B cell (primary cell): ENCODE results near the gene ARHGAP6. TPM values are rescaled to one million over a fixed set of nuclear protein-coding genes. Genes with fewer than 3 reads are reported as not detected.

Source experiments
- ATAC-seq: fragments of 200-7000 bp; cut with Tn5 transposase; one replicate; pipeline ENCODE4 v1.10.0; 2021; ENCODE audit warnings: low read depth, mild to moderate bottlenecking, moderate number of reproducible peaks, moderate library complexity
- CTCF ChIA-PET: fragments of 350-600 bp; sonication (Branson Sonifier 250); formaldehyde crosslinking; loops from one replicate; lab custom pipeline; 2021; ENCODE audit warnings: antibody characterized with exemption, inconsistent platforms; lab: Charles Lee
- POLR2A ChIA-PET: fragments of 350-600 bp; sonication (Branson Sonifier 250); formaldehyde crosslinking; loops from one replicate; lab custom pipeline; 2021; ENCODE audit warnings: antibody characterized with exemption; lab: Charles Lee
- DNase-seq: peaks from one replicate; pipeline ENCODE4 v3.0.0; 2013
- H2AFZ ChIP-seq: 2 replicates; pipeline ENCODE4 v1.6.1; 2012; ENCODE audit warnings: mild to moderate bottlenecking, low read depth, low read length; ENCODE audit not compliant: insufficient read depth, poor library complexity, severe bottlenecking
- H3K27ac ChIP-seq, 2 donors: 1 replicate in 1 of 2; 2 replicates in 1 of 2; pipeline ENCODE4 v1.5.1; 2012 to 2013; ENCODE audit warnings: low read length in 2 of 2, mild to moderate bottlenecking in 2 of 2, moderate library complexity in 1 of 2
- H3K27me3 ChIP-seq, 4 experiments: fragments of 200-600 bp in 1 of 4; sonication (generic) in 1 of 4; replicated peaks in 1 of 4; 1 replicate in 2 of 4; 2 replicates in 2 of 4; pipeline versions ENCODE4 v1.6.1 to v1.7.0; 2013 to 2016; ENCODE audit warnings: low read length in 3 of 4, mild to moderate bottlenecking in 2 of 4, mixed read lengths in 1 of 4, moderate library complexity in 1 of 4; ENCODE audit not compliant: insufficient read depth in 4 of 4, control insufficient read depth in 3 of 4; ENCODE audit errors: control extremely low read depth in 1 of 4
- H3K36me3 ChIP-seq, 2 experiments: replicated peaks in 1 of 2; 1 replicate in 1 of 2; 2 replicates in 1 of 2; pipeline versions ENCODE4 v1.6.1 to v1.7.1; 2013; ENCODE audit warnings: low read length in 1 of 2; ENCODE audit not compliant: insufficient read depth in 2 of 2, control insufficient read depth in 1 of 2; ENCODE audit errors: control extremely low read depth in 1 of 2, extremely low read depth in 1 of 2
- H3K4me1 ChIP-seq, 2 donors: fragments of 200-600 bp in 1 of 2; sonication (generic) in 1 of 2; 1 replicate in 1 of 2; 2 replicates in 1 of 2; pipeline versions ENCODE4 v1.5.1 to v1.6.1; 2013 to 2017; ENCODE audit warnings: low read length in 2 of 2; ENCODE audit not compliant: control insufficient read depth in 2 of 2, insufficient read depth in 2 of 2
- H3K4me2 ChIP-seq: replicated peaks from 2 replicates; pipeline ENCODE3; 2012; ENCODE audit warnings: mild to moderate bottlenecking, low read depth, low read length; ENCODE audit not compliant: poor library complexity, severe bottlenecking
- H3K4me3 ChIP-seq, 5 experiments: fragments of 200-600 bp in 1 of 5; sonication (generic) in 1 of 5; 1 replicate in 3 of 5; 2 replicates in 2 of 5; pipeline versions ENCODE4 v1.5.1 to v1.7.0; 2011 to 2016; ENCODE audit warnings: low read length in 4 of 5, mild to moderate bottlenecking in 4 of 5, low read depth in 2 of 5, control low read depth in 1 of 5, moderate library complexity in 1 of 5; ENCODE audit not compliant: insufficient read depth in 1 of 5; ENCODE audit errors: control extremely low read depth in 1 of 5, extremely low read depth in 1 of 5
- H3K79me2 ChIP-seq: fragments of 200-600 bp; sonication (generic); one replicate; pipeline ENCODE4 v1.6.0; 2016; ENCODE audit warnings: low read length; ENCODE audit not compliant: control insufficient read depth, insufficient read depth
- H3K9ac ChIP-seq: fragments of 200-600 bp; sonication (generic); 2 replicates; pipeline ENCODE4 v1.6.1; 2017; ENCODE audit warnings: mild to moderate bottlenecking, low read length, moderate library complexity
- H3K9me3 ChIP-seq, 3 donors: one replicate each; pipeline versions ENCODE4 v1.6.1 to v1.7.1; 2013; ENCODE audit warnings: low read length in 2 of 3; ENCODE audit not compliant: control insufficient read depth in 2 of 3, insufficient read depth in 1 of 3; ENCODE audit errors: control extremely low read depth in 1 of 3
- H4K20me1 ChIP-seq: 2 replicates; pipeline ENCODE4 v1.6.0; 2012; ENCODE audit warnings: mild to moderate bottlenecking, low read length; ENCODE audit not compliant: insufficient read depth, control insufficient read depth, poor library complexity, severe bottlenecking
- H3K27ac Mint-ChIP-seq: one replicate; pipeline ENCODE4 v1.8.0; 2021; ENCODE audit warnings: mixed read lengths
- H3K27me3 Mint-ChIP-seq: one replicate; pipeline ENCODE4 v1.8.0; 2021; ENCODE audit warnings: mixed read lengths
- H3K4me1 Mint-ChIP-seq: one replicate; pipeline ENCODE4 v1.8.0; 2021; ENCODE audit warnings: mixed read lengths
- H3K4me3 Mint-ChIP-seq: one replicate; pipeline ENCODE4 v1.8.0; 2021; ENCODE audit warnings: mixed read lengths
- H3K9me3 Mint-ChIP-seq: one replicate; pipeline ENCODE4 v1.8.0; 2022; ENCODE audit warnings: mixed read lengths; ENCODE audit not compliant: insufficient read depth
- EZH2 ChIP-seq: IDR thresholded peaks from 2 replicates; pipeline ENCODE4 v1.6.1; 2012; ENCODE audit warnings: borderline replicate concordance, low read depth, mild to moderate bottlenecking, moderate library complexity, low read length; ENCODE audit not compliant: insufficient read depth, poor library complexity, severe bottlenecking
- WGBS: methylation state at CpG from one replicate; pipeline ENCODE4 v1.1.5; 2013; ENCODE audit warnings: missing lambda C conversion rate; ENCODE audit not compliant: insufficient coverage; 5-methylcytosine and 5-hydroxymethylcytosine counted together
- intact Hi-C: fragments of 100-400 bp; cut with micrococcal nuclease; formaldehyde crosslinking; loops from one replicate; pipeline ENCODE4 v1.10.0; 2022
- polyA plus RNA-seq: library from polyadenylated mRNA; depleted of rRNA; stranded (reverse); fragments of >200 nt; gene quantifications from 2 replicates; pipeline ENCODE4 v1.2.3, GENCODE V29; 2012
- total RNA-seq, 2 donors: library from RNA; stranded (reverse); fragments of 120-200 nt in 1 of 2; gene quantifications; 1 replicate in 1 of 2; 2 replicates in 1 of 2; pipeline versions ENCODE4 v1.2.3 to v1.2.4, GENCODE V29; 2013 to 2022
- TF ChIP-seq, protein P1 (sequence below): fragments of 200-600 bp; IDR thresholded peaks from one replicate; pipeline ENCODE4 v1.8.0; 2022; ENCODE audit warnings: antibody characterized with exemption, mild to moderate bottlenecking

ARHGAP6 gene
- total and polyA plus RNA-seq, 2 donors (not counting 1 experiment from before 2014, with no cell fraction given): 1.6 to 2.6 TPM

DNA sequence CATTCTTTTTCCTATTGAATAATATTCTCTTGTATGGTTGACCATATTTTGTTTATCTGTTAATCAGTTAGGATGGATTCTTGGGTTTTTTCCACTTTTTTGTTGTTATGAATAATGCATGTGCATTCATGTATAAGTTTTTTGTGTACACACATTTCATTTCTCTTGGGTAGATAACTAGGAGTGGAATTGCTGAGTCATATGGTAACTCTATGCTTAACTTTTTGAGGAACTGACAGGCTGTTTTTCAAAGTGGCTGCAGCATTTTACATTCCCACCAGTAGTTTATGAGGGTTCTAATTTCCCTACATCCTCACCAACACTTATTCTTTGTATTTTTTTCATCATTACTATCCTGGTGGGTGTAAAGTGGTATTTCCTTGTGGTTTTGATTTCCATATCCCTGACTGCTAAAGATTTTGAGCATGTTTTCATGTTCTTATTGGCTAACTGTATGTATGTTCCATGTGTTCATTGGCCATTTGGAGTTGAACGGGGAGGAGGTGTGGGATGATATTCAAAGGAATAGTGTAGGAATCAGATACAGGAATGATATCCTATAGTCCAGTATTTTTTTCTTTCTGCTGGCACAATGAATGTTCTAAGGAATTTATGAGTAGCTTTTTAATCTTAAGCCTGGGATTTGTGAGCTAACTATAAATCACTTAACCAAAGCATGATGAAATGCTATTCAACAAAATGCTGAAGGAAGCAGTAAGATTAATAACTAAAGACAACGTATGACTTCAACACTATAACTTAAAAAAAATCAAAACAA lies 258.2 kb downstream of the ARHGAP6 start:
- Histone ChIP-seq H3K9me3 (no peaks in the 10 kb centered on the region), H2AFZ (no peak overlapping the region), H3K36me3 (no peaks in the 10 kb centered on the region), H3K79me2 (no peaks in the 10 kb centered on the region), H3K9ac (no peak overlapping the region), H3K4me1 (no peaks in the 10 kb centered on the region), H3K27ac (no peak overlapping the region), H3K4me2 (no peak overlapping the region), H3K27me3 (no peaks in the 10 kb centered on the region), H3K4me3 (no peak overlapping the region), H4K20me1 (no peaks in the 10 kb centered on the region)
- no peak overlapping the region for H3K27ac Mint-ChIP-seq
- ChIA-PET CTCF (no interaction called here), POLR2A (no interaction called here)
- H3K4me3 Mint-ChIP-seq: no peak overlapping the region
- H3K27me3 Mint-ChIP-seq: no peaks in the 10 kb centered on the region
- intact Hi-C loops: no loop called here
- no peak for DNase-seq
- H3K9me3 Mint-ChIP-seq: no peaks in the 10 kb centered on the region
- TF ChIP-seq, protein P1, sequence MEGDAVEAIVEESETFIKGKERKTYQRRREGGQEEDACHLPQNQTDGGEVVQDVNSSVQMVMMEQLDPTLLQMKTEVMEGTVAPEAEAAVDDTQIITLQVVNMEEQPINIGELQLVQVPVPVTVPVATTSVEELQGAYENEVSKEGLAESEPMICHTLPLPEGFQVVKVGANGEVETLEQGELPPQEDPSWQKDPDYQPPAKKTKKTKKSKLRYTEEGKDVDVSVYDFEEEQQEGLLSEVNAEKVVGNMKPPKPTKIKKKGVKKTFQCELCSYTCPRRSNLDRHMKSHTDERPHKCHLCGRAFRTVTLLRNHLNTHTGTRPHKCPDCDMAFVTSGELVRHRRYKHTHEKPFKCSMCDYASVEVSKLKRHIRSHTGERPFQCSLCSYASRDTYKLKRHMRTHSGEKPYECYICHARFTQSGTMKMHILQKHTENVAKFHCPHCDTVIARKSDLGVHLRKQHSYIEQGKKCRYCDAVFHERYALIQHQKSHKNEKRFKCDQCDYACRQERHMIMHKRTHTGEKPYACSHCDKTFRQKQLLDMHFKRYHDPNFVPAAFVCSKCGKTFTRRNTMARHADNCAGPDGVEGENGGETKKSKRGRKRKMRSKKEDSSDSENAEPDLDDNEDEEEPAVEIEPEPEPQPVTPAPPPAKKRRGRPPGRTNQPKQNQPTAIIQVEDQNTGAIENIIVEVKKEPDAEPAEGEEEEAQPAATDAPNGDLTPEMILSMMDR: no peak
- TF ChIP-seq EZH2: no peak
- no CpG with 5 or more reads among the region's 2 CpGs for WGBS
- no peak for ATAC-seq
- no peaks in the 10 kb centered on the region for H3K4me1 Mint-ChIP-seq

DNA sequence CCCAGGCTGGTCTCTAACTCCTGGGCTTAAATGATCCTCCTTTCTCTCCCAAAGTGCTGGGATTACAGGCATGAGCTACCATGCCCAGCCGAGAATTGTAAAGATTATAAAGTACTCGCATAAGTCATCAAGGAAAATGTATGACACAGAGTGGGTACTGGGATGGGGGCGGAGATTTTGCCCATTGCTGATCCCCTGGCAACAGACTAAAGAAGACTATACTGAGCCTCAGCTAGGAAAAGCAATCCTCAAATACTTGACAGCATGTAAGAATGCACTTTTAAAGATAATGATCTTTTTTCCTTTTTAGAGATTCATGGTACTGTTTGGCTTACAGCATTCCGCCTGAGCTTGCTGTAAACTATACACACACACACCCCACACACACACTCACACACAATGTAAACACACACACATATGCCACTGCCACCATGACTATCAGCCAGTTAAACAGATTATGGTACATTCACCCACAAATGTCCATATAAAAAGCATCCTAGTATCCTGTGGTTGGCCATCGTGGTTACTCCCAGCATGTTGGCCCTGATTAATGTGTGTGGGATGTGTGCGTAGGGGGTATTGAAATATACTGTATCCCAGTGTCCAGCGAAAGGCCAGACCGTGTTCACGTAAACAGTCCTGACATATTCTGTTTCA lies 259.5 kb downstream of the ARHGAP6 start:
- Histone ChIP-seq H3K9ac (no peak overlapping the region), H3K27ac (no peak overlapping the region), H3K4me1 (no peaks in the 10 kb centered on the region), H3K4me2 (no peak overlapping the region), H3K4me3 (no peak overlapping the region), H3K9me3 (no peaks in the 10 kb centered on the region), H4K20me1 (no peaks in the 10 kb centered on the region), H3K27me3 (no peaks in the 10 kb centered on the region), H3K79me2 (no peaks in the 10 kb centered on the region), H2AFZ (no peak overlapping the region), H3K36me3 (no peaks in the 10 kb centered on the region)
- Mint-ChIP-seq H3K4me3 (no peak overlapping the region), H3K27me3 (no peaks in the 10 kb centered on the region), H3K9me3 (no peaks in the 10 kb centered on the region), H3K4me1 (no peaks in the 10 kb centered on the region), H3K27ac (no peak overlapping the region)
- POLR2A ChIA-PET: no interaction called here
- no peak for DNase-seq
- intact Hi-C loops: no loop called here
- WGBS: no CpG with 5 or more reads among the region's 9 CpGs
- CTCF ChIA-PET: no interaction called here
- no peak for ATAC-seq
- TF ChIP-seq, protein P1: no peak
- TF ChIP-seq EZH2: no peak
